MG63 (cell line): Measurements from ENCODE around the gene CLEC18A. TPM values are rescaled to one million over a fixed set of nuclear protein-coding genes. Genes with fewer than 3 reads are reported as not detected.
A peak's percentile ranks its signal among the peaks of the same experiment; 100 is the strongest.
"Not testable (repeated sequence)": the region's sequence is repeated elsewhere in the genome, so short reads cannot be mapped to it uniquely, and the experiment has no call there.

ENCODE experiments used
- DNase-seq: peaks from one replicate; pipeline ENCODE4 v3.0.0-alpha.2; 2020
- H3K27me3 ChIP-seq: fragments of 250-450 bp; sonication (Bioruptor Pico); 2 replicates; pipeline ENCODE4 v1.5.1; 2020; ENCODE audit warnings: mild to moderate bottlenecking, moderate library complexity
- H3K36me3 ChIP-seq: fragments of 250-450 bp; sonication (Bioruptor Pico); 2 replicates; pipeline ENCODE4 v1.5.1; 2020; ENCODE audit warnings: mild to moderate bottlenecking, moderate library complexity
- H3K4me3 ChIP-seq: fragments of 250-450 bp; sonication (Bioruptor Pico); 2 replicates; pipeline ENCODE4 v1.5.1; 2020; ENCODE audit warnings: mild to moderate bottlenecking, moderate library complexity
- H3K9me3 ChIP-seq: fragments of 250-450 bp; sonication (Bioruptor Pico); 2 replicates; pipeline ENCODE4 v1.5.1; 2020; ENCODE audit warnings: mild to moderate bottlenecking, moderate library complexity
- total RNA-seq: library from RNA; depleted of rRNA; stranded (reverse); fragments of >200 nt; shearing (Covaris generic); gene quantifications from 2 replicates; pipeline ENCODE4 v1.2.3, GENCODE V29; 2014; ENCODE audit warnings: low replicate concordance; rRNA removed

Gene CLEC18A
- 0.03 TPM in 1 of 2 replicates, not detected in the other for total RNA-seq

- H3K36me3 ChIP-seq, DNase-seq, H3K27me3 ChIP-seq, H3K9me3 ChIP-seq, H3K4me3 ChIP-seq: not testable (repeated sequence)
Observed at GRCh38 chr16:69951017-69951671, at the start of gene CLEC18A. Gene CLEC18A, plus strand, starts transcription at chr16:69951334. Its CDS starts 33 bp downstream, at chr16:69951367.

- Histone ChIP-seq H3K27me3 (no peaks in the 10 kb centered on the region), H3K36me3 (no peaks in the 10 kb centered on the region), H3K4me3 (no peak overlapping the region), H3K9me3 (no peaks in the 10 kb centered on the region)
- no peak for DNase-seq
Observed at GRCh38 chr16:69903865-69904415, 47.2 kb upstream of the CLEC18A start.

- no peaks in the 10 kb centered on the region for H3K36me3 ChIP-seq
- no peak for DNase-seq
- H3K9me3 ChIP-seq = no peaks in the 10 kb centered on the region
- H3K27me3 ChIP-seq = no peaks in the 10 kb centered on the region
- no peak overlapping the region for H3K4me3 ChIP-seq
Observed at GRCh38 chr16:69904495-69905170, 46.5 kb upstream of the CLEC18A start.

GRCh38 chr16:69905171-69905555 is 46.0 kb upstream of the CLEC18A start:
- H3K27me3 ChIP-seq = no peaks in the 10 kb centered on the region

GRCh38 chr16:69906838-69907401 is 44.2 kb upstream of the CLEC18A start:
- Histone ChIP-seq H3K9me3 (no peaks in the 10 kb centered on the region), H3K36me3 (no peaks in the 10 kb centered on the region), H3K27me3 (no peaks in the 10 kb centered on the region), H3K4me3 (no peak overlapping the region)
- no peak for DNase-seq

More at GRCh38 chr16:69905171-69905555, 46.0 kb upstream of the CLEC18A start:
- DNase-seq = no peak
- H3K9me3 ChIP-seq = no peaks in the 10 kb centered on the region
- H3K4me3 ChIP-seq = no peak overlapping the region
- H3K36me3 ChIP-seq = no peaks in the 10 kb centered on the region

GRCh38 chr16:69909043-69909442 is 42.1 kb upstream of the CLEC18A start:
- no peaks in the 10 kb centered on the region for H3K36me3 ChIP-seq
- no peak overlapping the region for H3K4me3 ChIP-seq
- no peaks in the 10 kb centered on the region for H3K27me3 ChIP-seq
- H3K9me3 ChIP-seq = no peaks in the 10 kb centered on the region
- no peak for DNase-seq

GRCh38 chr16:69909760-69910159 is 41.4 kb upstream of the CLEC18A start:
- Histone ChIP-seq H3K4me3 (no peak overlapping the region), H3K27me3 (no peaks in the 10 kb centered on the region), H3K9me3 (no peaks in the 10 kb centered on the region)

GRCh38 chr16:69910964-69911363 is 40.2 kb upstream of the CLEC18A start:
- no peaks in the 10 kb centered on the region for H3K9me3 ChIP-seq
- no peaks in the 10 kb centered on the region for H3K27me3 ChIP-seq
- no peaks in the 10 kb centered on the region for H3K36me3 ChIP-seq
- DNase-seq = no peak
- H3K4me3 ChIP-seq = no peak overlapping the region

More at GRCh38 chr16:69909760-69910159, 41.4 kb upstream of the CLEC18A start:
- no peak for DNase-seq
- no peaks in the 10 kb centered on the region for H3K36me3 ChIP-seq

- H3K36me3 ChIP-seq = no peaks in the 10 kb centered on the region
- no peaks in the 10 kb centered on the region for H3K9me3 ChIP-seq
- no peak overlapping the region for H3K4me3 ChIP-seq
- no peak for DNase-seq
- no peaks in the 10 kb centered on the region for H3K27me3 ChIP-seq
Observed at GRCh38 chr16:69916462-69916861, 34.7 kb upstream of the CLEC18A start.

- Histone ChIP-seq H3K4me3 (no peak overlapping the region), H3K27me3 (no peaks in the 10 kb centered on the region), H3K36me3 (no peaks in the 10 kb centered on the region), H3K9me3 (no peaks in the 10 kb centered on the region)
- no peak for DNase-seq
Observed at GRCh38 chr16:69917311-69917710, 33.8 kb upstream of the CLEC18A start.

- no peaks in the 10 kb centered on the region for H3K27me3 ChIP-seq
Observed at GRCh38 chr16:69917739-69918138, 33.4 kb upstream of the CLEC18A start.

GRCh38 chr16:69918241-69918640 is 32.9 kb upstream of the CLEC18A start:
- Histone ChIP-seq H3K4me3 (no peak overlapping the region), H3K27me3 (no peaks in the 10 kb centered on the region), H3K9me3 (no peaks in the 10 kb centered on the region), H3K36me3 (no peaks in the 10 kb centered on the region)
- no peak for DNase-seq

More at GRCh38 chr16:69917739-69918138, 33.4 kb upstream of the CLEC18A start:
- DNase-seq = peak; percentile 35
- no peaks in the 10 kb centered on the region for H3K36me3 ChIP-seq
- no peaks in the 10 kb centered on the region for H3K9me3 ChIP-seq
- H3K4me3 ChIP-seq = no peak overlapping the region

- H3K4me3 ChIP-seq = no peak overlapping the region
- H3K27me3 ChIP-seq = no peaks in the 10 kb centered on the region
- no peaks in the 10 kb centered on the region for H3K9me3 ChIP-seq
- H3K36me3 ChIP-seq = no peaks in the 10 kb centered on the region
- no peak for DNase-seq
Observed at GRCh38 chr16:69921127-69921526, 30.0 kb upstream of the CLEC18A start.

- no peaks in the 10 kb centered on the region for H3K27me3 ChIP-seq
- DNase-seq = no peak
Observed at GRCh38 chr16:69922200-69922599, 28.9 kb upstream of the CLEC18A start.

GRCh38 chr16:69924041-69924775 is 26.9 kb upstream of the CLEC18A start:
- Histone ChIP-seq H3K27me3 (no peaks in the 10 kb centered on the region), H3K36me3 (no peaks in the 10 kb centered on the region), H3K4me3 (no peak overlapping the region), H3K9me3 (no peaks in the 10 kb centered on the region)
- DNase-seq = no peak

More at GRCh38 chr16:69922200-69922599, 28.9 kb upstream of the CLEC18A start:
- H3K4me3 ChIP-seq = no peak overlapping the region
- no peaks in the 10 kb centered on the region for H3K9me3 ChIP-seq
- no peaks in the 10 kb centered on the region for H3K36me3 ChIP-seq

GRCh38 chr16:69924777-69925191 is 26.4 kb upstream of the CLEC18A start:
- no peaks in the 10 kb centered on the region for H3K27me3 ChIP-seq
- no peaks in the 10 kb centered on the region for H3K36me3 ChIP-seq
- H3K9me3 ChIP-seq = no peaks in the 10 kb centered on the region
- H3K4me3 ChIP-seq = no peak overlapping the region
- peak; percentile 58 for DNase-seq

- H3K27me3 ChIP-seq = no peaks in the 10 kb centered on the region
- no peaks in the 10 kb centered on the region for H3K36me3 ChIP-seq
- no peak overlapping the region for H3K4me3 ChIP-seq
- no peak for DNase-seq
- H3K9me3 ChIP-seq = no peaks in the 10 kb centered on the region
Observed at GRCh38 chr16:69925311-69925710, 25.8 kb upstream of the CLEC18A start.
